MCF 10A (cell line): ENCODE measurements around the gene SRPK1. TPM values are rescaled to one million over a fixed set of nuclear protein-coding genes. Genes with fewer than 3 reads are reported as not detected.

Experiments used
- BruUV-seq: library from RNA; stranded (reverse); fragments of 400-500 nt; replicated peaks from 2 replicates; lab custom pipeline; 2021; lab: Mats Ljungman, UMichigan
- CTCF ChIA-PET: fragments of 300-600 bp; sonication (Branson Sonifier 250); formaldehyde crosslinking; extraction: SDS; loops from one replicate; lab custom pipeline; 2021; ENCODE audit warnings: antibody characterized with exemption, inconsistent platforms; lab: Yijun Ruan, JAX
- POLR2A ChIA-PET: fragments of 300-600, 350-650 bp; sonication (Branson Sonifier 250); formaldehyde crosslinking; extraction: SDS; loops from one replicate; lab custom pipeline; 2020; ENCODE audit warnings: antibody characterized with exemption, inconsistent platforms; lab: Yijun Ruan, JAX
- DNase-seq: peaks from one replicate; pipeline ENCODE4 v3.0.0-alpha.2; 2018; ENCODE audit not compliant: unreplicated experiment
- H3K27ac Mint-ChIP-seq: one replicate; pipeline ENCODE4 v1.8.0; 2022; ENCODE audit warnings: mild to moderate bottlenecking, low read depth, mixed read lengths; ENCODE audit not compliant: unreplicated experiment
- H3K27me3 Mint-ChIP-seq: one replicate; pipeline ENCODE4 v1.8.0; 2022; ENCODE audit warnings: mixed read lengths; ENCODE audit not compliant: insufficient read depth, unreplicated experiment
- H3K36me3 Mint-ChIP-seq: one replicate; pipeline ENCODE4 v1.8.0; 2022; ENCODE audit warnings: mild to moderate bottlenecking, moderate library complexity, mixed read lengths; ENCODE audit not compliant: insufficient read depth, unreplicated experiment
- H3K4me1 Mint-ChIP-seq: one replicate; pipeline ENCODE4 v1.8.0; 2022; ENCODE audit warnings: mixed read lengths; ENCODE audit not compliant: insufficient read depth, unreplicated experiment
- H3K4me3 Mint-ChIP-seq: one replicate; pipeline ENCODE4 v1.8.0; 2022; ENCODE audit warnings: mild to moderate bottlenecking, moderate library complexity, mixed read lengths; ENCODE audit not compliant: unreplicated experiment
- H3K9me3 Mint-ChIP-seq: one replicate; pipeline ENCODE4 v1.8.0; 2022; ENCODE audit warnings: mixed read lengths; ENCODE audit not compliant: unreplicated experiment
- CTCF ChIP-seq: fragments of 200-600 bp; IDR thresholded peaks from one replicate; pipeline ENCODE4 v1.8.0; 2022; ENCODE audit warnings: antibody characterized with exemption, mild to moderate bottlenecking; ENCODE audit not compliant: unreplicated experiment
- intact Hi-C: fragments of 100-400 bp; cut with micrococcal nuclease; formaldehyde crosslinking; loops from 2 replicates; pipeline ENCODE4 v1.14.1; 2022
- total RNA-seq: library from RNA; stranded (reverse); gene quantifications from 2 replicates; pipeline ENCODE4 v1.2.3, GENCODE V29; 2022

SRPK1 gene
- total RNA-seq, 1 experiment from 2014 or later = 83.9 TPM

GRCh38 chr6:35955970-35956369 lies 35.1 kb upstream of the SRPK1 start:
- peak; percentile 28 for TF ChIP-seq CTCF
- Mint-ChIP-seq H3K27me3 (peaks cover 27% of the 10 kb centered on the region), H3K36me3 (no peaks in the 10 kb centered on the region), H3K27ac (no peak overlapping the region), H3K4me3 (no peak overlapping the region), H3K9me3 (no peaks in the 10 kb centered on the region), H3K4me1 (peaks cover 40% of the 10 kb centered on the region)
- CTCF ChIA-PET = interaction anchor here (0.6 to 1.2 kb wide), 3 partner anchors 33 to 361 kb away, joined by 3 to 4 read pairs (median 3); no protein-coding TSS in a partner anchor
- POLR2A ChIA-PET = interaction anchor here (3.9 kb wide), 1 partner anchor 73 kb away, joined by 20 read pairs; the partner anchor contains the start of gene MAPK14
- no TSS peak for BruUV-seq
- peak; percentile 11 for DNase-seq
- intact Hi-C loops = loop anchor here (10.0 kb wide), 1 partner anchor 221 kb away; the partner anchor contains the start of gene ARMC12

GRCh38 chr6:35955521-35955920 lies 34.6 kb upstream of the SRPK1 start:
- no peak overlapping the region for H3K27ac Mint-ChIP-seq
- no peak overlapping the region for H3K4me3 Mint-ChIP-seq
- intact Hi-C loops = loop anchor here (10.0 kb wide), 1 partner anchor 221 kb away; the partner anchor contains the start of gene ARMC12
- no peaks in the 10 kb centered on the region for H3K9me3 Mint-ChIP-seq
- no TSS peak for BruUV-seq
- peak; percentile 4 for DNase-seq
- H3K27me3 Mint-ChIP-seq = peaks cover 23% of the 10 kb centered on the region
- no peaks in the 10 kb centered on the region for H3K36me3 Mint-ChIP-seq
- TF ChIP-seq CTCF = no peak
- CTCF ChIA-PET = interaction anchor here (0.6 to 1.2 kb wide), 2 partner anchors 32 to 139 kb away, joined by 3 to 4 read pairs; no protein-coding TSS in a partner anchor
- peaks cover 40% of the 10 kb centered on the region for H3K4me1 Mint-ChIP-seq
- POLR2A ChIA-PET = interaction anchor here (1.0 to 3.9 kb wide), 4 partner anchors 36 to 73 kb away, joined by 3 to 20 read pairs (median 6); partner anchors contain the start of gene MAPK14

- H3K4me1 Mint-ChIP-seq = peaks cover 36% of the 10 kb centered on the region
- peak overlapping the region; percentile 28 for H3K27ac Mint-ChIP-seq
- no TSS peak for BruUV-seq
- H3K4me3 Mint-ChIP-seq = no peak overlapping the region
- no peak for TF ChIP-seq CTCF
- no peaks in the 10 kb centered on the region for H3K9me3 Mint-ChIP-seq
- H3K36me3 Mint-ChIP-seq = no peaks in the 10 kb centered on the region
- ChIA-PET POLR2A (interaction anchor here (1.0 to 3.9 kb wide), 5 partner anchors 15 to 74 kb away, joined by 3 to 20 read pairs (median 6); partner anchors contain the start of gene MAPK14), CTCF (interaction anchor here (0.6 to 1.1 kb wide), 2 partner anchors 43 to 162 kb away, joined by 3 to 4 read pairs; no protein-coding TSS in a partner anchor)
- intact Hi-C loops = loop anchor here (10.0 kb wide), 1 partner anchor 220 kb away; the partner anchor contains the start of gene ARMC12
- H3K27me3 Mint-ChIP-seq = peaks cover 18% of the 10 kb centered on the region
- DNase-seq = peak; percentile 61
Measured at GRCh38 chr6:35955071-35955470, 34.2 kb upstream of the SRPK1 start.

GRCh38 chr6:35954333-35954732 lies 33.4 kb upstream of the SRPK1 start:
- Mint-ChIP-seq H3K4me3 (no peak overlapping the region), H3K9me3 (no peaks in the 10 kb centered on the region), H3K36me3 (no peaks in the 10 kb centered on the region), H3K27me3 (peaks cover 11% of the 10 kb centered on the region), H3K27ac (peak overlapping the region; percentile 28), H3K4me1 (peaks cover 34% of the 10 kb centered on the region)
- BruUV-seq = no TSS peak
- intact Hi-C loops = loop anchor here (10.0 kb wide), 1 partner anchor 220 kb away; the partner anchor contains the start of gene ARMC12
- ChIA-PET CTCF (interaction anchor here (0.6 to 2.0 kb wide), 4 partner anchors 9 to 162 kb away, joined by 3 to 7 read pairs (median 4); no protein-coding TSS in a partner anchor), POLR2A (interaction anchor here (0.8 to 3.9 kb wide), 10 partner anchors 13 to 74 kb away, joined by 3 to 20 read pairs (median 6); partner anchors contain the start of genes MAPK14 and SRPK1)
- no peak for TF ChIP-seq CTCF
- DNase-seq = peak; percentile 28
